ENCODE results near the gene DAPK3. TPM values are rescaled to one million over a fixed set of nuclear protein-coding genes. Genes with fewer than 3 reads are reported as not detected.
"Not testable (repeated sequence)": the region's sequence is repeated elsewhere in the genome, so short reads cannot be mapped to it uniquely, and the experiment has no call there.

DAPK3 gene
- total RNA-seq, 1 experiment from 2014 or later = 60.9 TPM

- POLR2A ChIA-PET = no interaction called here
Measured at GRCh38 chr19:3945838-3946237, 25.1 kb downstream of the DAPK3 start.

GRCh38 chr19:3944018-3944721 is 26.7 kb downstream of the DAPK3 start:
- no TSS peak for BruUV-seq (replicated peaks)
- Mint-ChIP-seq H3K27ac (ENCODE audit: low read depth, unreplicated experiment) (no peak overlapping the region), H3K27me3 (ENCODE audit: insufficient read depth, unreplicated experiment) (no peaks in the 10 kb centered on the region), H3K4me3 (ENCODE audit: unreplicated experiment) (no peak overlapping the region), H3K9me3 (ENCODE audit: unreplicated experiment) (no peaks in the 10 kb centered on the region), H3K4me1 (ENCODE audit: insufficient read depth, unreplicated experiment) (no peaks in the 10 kb centered on the region), H3K36me3 (ENCODE audit: insufficient read depth, unreplicated experiment) (no peaks in the 10 kb centered on the region)
- CTCF ChIA-PET = no interaction called here
- DNase-seq (ENCODE audit: unreplicated experiment) = no peak
- intact Hi-C loops (cut with micrococcal nuclease) = no loop called here
- no peak for TF ChIP-seq CTCF (IDR thresholded peaks at IDR 0.05; ENCODE audit: unreplicated experiment)
- POLR2A ChIA-PET = interaction anchor here (1.2 kb wide), 1 partner anchor 182 kb away, joined by 3 read pairs; the partner anchor contains the start of gene MRPL54

More at GRCh38 chr19:3945838-3946237, 25.1 kb downstream of the DAPK3 start:
- intact Hi-C loops (cut with micrococcal nuclease) = no loop called here
- CTCF ChIA-PET = no interaction called here
- no peaks in the 10 kb centered on the region for H3K4me1 Mint-ChIP-seq (ENCODE audit: insufficient read depth, unreplicated experiment)
- BruUV-seq (replicated peaks) = no TSS peak
- no peak overlapping the region for H3K27ac Mint-ChIP-seq (ENCODE audit: low read depth, unreplicated experiment)
- H3K27me3 Mint-ChIP-seq (ENCODE audit: insufficient read depth, unreplicated experiment) = no peaks in the 10 kb centered on the region
- no peak overlapping the region for H3K4me3 Mint-ChIP-seq (ENCODE audit: unreplicated experiment)
- H3K36me3 Mint-ChIP-seq (ENCODE audit: insufficient read depth, unreplicated experiment) = no peaks in the 10 kb centered on the region
- H3K9me3 Mint-ChIP-seq (ENCODE audit: unreplicated experiment) = no peaks in the 10 kb centered on the region
- peak; percentile 30 for DNase-seq (ENCODE audit: unreplicated experiment)
- TF ChIP-seq CTCF (IDR thresholded peaks at IDR 0.05; ENCODE audit: unreplicated experiment) = no peak

GRCh38 chr19:3942790-3943409 is 28.0 kb downstream of the DAPK3 start:
- no peaks in the 10 kb centered on the region for H3K36me3 Mint-ChIP-seq (ENCODE audit: insufficient read depth, unreplicated experiment)
- DNase-seq (ENCODE audit: unreplicated experiment) = peak; percentile 14
- H3K27ac Mint-ChIP-seq (ENCODE audit: low read depth, unreplicated experiment) = no peak overlapping the region
- H3K4me1 Mint-ChIP-seq (ENCODE audit: insufficient read depth, unreplicated experiment) = no peaks in the 10 kb centered on the region
- H3K27me3 Mint-ChIP-seq (ENCODE audit: insufficient read depth, unreplicated experiment) = no peaks in the 10 kb centered on the region
- POLR2A ChIA-PET = interaction anchor here (1.2 kb wide), 1 partner anchor 180 kb away, joined by 3 read pairs; the partner anchor contains the start of gene MRPL54
- no TSS peak for BruUV-seq (replicated peaks)
- TF ChIP-seq CTCF (IDR thresholded peaks at IDR 0.05; ENCODE audit: unreplicated experiment) = no peak
- CTCF ChIA-PET = no interaction called here
- H3K4me3 Mint-ChIP-seq (ENCODE audit: unreplicated experiment) = no peak overlapping the region
- H3K9me3 Mint-ChIP-seq (ENCODE audit: unreplicated experiment) = no peaks in the 10 kb centered on the region
- intact Hi-C loops (cut with micrococcal nuclease) = no loop called here

- H3K4me3 Mint-ChIP-seq (ENCODE audit: unreplicated experiment); H3K4me1 Mint-ChIP-seq (ENCODE audit: insufficient read depth, unreplicated experiment); H3K27me3 Mint-ChIP-seq (ENCODE audit: insufficient read depth, unreplicated experiment); CTCF ChIA-PET; H3K36me3 Mint-ChIP-seq (ENCODE audit: insufficient read depth, unreplicated experiment); H3K27ac Mint-ChIP-seq (ENCODE audit: low read depth, unreplicated experiment); BruUV-seq (replicated peaks); intact Hi-C loops (cut with micrococcal nuclease); POLR2A ChIA-PET; H3K9me3 Mint-ChIP-seq (ENCODE audit: unreplicated experiment); DNase-seq (ENCODE audit: unreplicated experiment): not testable (repeated sequence)
Measured at GRCh38 chr19:3938300-3938950, 32.5 kb downstream of the DAPK3 start.

Data from MCF 10A (cell line).